HPDE6-E6E7 (cell line): Measurements from ENCODE around the gene ARHGAP28.
A peak's percentile ranks its signal among the peaks of the same experiment; 100 is the strongest.

ENCODE experiments used
- DNase-seq: peaks from one replicate; pipeline ENCODE4 v3.0.0; 2011; ENCODE audit warnings: missing footprints; ENCODE audit errors: extremely low spot score

ARHGAP28 gene

DNA sequence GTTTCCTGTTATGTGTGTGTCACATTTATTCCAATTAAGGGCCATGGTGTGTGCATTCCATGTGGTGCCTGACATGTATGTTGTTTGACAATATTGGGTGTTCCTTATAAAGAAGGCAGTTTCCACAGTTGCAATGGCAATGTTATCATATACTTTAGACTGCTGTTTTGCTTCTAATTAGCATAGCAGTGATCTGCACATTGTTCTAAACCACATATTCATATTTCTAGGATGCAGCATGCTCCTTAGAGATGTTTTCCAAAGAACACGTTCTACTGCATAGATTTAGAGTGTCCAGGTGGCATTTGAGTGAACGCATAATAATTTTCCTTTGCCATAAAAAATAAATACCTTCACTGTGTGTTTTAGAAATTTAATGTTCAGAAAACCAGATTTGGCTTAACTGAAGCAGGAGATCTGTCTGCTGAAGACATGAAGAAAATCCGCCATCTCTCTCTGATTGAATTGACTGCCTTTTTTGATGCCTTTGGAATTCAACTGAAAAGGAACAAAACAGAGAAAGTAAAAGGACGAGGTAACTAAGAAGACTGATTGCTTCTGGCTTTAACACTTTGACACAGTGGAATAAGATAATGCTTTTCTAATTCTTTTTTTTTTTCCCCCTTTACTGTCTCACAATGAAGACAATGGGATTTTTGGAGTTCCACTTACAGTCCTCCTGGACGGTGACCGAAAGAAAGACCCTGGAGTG is 143.7 kb downstream of the ARHGAP28 start:
- no peak for DNase-seq

GRCh38 chr18:6874315-6874714 is 144.8 kb downstream of the ARHGAP28 start:
- DNase-seq = no peak

DNA sequence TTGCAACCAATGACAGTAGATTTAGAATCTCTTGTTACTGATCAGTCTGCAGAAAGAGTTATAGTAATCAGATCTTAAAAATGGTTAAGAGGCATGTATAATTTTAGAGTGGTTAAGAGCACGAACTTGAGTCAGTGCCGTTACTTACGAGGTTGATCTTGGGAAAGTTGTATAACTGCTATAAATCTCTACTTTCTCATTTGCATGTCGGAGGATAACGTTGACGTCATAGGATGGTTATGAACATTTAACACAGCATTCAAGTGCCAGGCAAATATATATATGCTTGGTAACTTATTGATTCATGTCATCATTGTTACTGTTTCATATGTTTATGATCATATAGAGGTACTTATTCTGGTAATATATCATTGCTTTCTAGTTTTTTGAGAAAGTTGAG is 146.2 kb downstream of the ARHGAP28 start:
- DNase-seq = no peak

DNA sequence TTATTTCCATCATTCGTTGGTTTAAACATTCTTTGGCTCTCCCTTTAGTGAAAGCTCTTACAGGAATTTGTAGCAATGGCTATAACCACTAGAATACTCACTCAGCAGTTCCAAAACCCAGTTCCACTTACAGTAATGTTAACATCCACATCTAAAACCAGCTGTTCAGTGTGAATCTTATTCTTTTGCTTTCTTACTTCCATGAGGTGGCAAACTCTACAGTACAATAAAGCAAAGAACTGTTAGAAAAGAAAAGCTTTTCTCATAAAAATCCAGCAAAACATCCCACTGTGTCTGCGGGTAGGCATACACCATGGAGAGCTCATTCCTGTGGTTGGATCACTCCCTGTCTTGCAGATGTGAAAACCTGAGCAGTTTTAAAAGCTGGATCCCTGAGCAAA is 147.1 kb downstream of the ARHGAP28 start:
- DNase-seq = no peak

- DNase-seq = no peak
Observed at GRCh38 chr18:6877288-6877687, 147.8 kb downstream of the ARHGAP28 start.

DNA sequence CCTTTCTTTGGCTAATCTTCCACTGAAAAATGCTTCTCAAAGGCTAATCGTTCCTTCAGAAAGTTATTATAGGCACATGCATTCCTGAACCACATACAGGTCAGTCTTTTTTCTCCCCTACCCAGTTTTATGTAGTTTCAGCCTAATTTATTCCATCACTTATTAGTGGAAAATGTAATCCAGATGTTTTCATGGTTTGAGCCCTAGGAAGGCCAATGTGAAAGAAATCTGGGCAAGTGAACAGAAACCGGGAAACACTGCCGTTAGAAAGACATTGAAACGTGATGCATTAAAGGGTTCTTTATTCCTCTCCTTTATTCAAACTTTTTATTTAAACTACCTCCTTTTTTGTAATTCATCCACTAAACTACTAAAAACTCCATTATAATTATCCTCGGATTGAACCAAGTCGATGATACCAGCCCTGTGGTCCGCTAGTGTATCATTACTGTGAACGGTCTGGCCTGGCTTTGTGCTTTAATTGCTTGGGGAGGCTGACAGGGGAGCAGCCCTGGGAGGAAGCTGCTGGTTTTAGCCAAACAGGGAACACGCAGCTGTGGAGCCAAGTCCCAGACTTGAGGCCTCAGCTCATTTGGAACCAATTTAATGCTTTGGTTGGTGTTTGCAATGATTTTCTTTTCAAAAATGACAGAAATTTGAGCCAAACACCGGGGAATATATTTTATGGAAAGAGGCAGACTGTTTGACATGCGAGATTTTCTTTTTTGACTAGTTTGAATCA is 149.2 kb downstream of the ARHGAP28 start:
- no peak for DNase-seq

DNA sequence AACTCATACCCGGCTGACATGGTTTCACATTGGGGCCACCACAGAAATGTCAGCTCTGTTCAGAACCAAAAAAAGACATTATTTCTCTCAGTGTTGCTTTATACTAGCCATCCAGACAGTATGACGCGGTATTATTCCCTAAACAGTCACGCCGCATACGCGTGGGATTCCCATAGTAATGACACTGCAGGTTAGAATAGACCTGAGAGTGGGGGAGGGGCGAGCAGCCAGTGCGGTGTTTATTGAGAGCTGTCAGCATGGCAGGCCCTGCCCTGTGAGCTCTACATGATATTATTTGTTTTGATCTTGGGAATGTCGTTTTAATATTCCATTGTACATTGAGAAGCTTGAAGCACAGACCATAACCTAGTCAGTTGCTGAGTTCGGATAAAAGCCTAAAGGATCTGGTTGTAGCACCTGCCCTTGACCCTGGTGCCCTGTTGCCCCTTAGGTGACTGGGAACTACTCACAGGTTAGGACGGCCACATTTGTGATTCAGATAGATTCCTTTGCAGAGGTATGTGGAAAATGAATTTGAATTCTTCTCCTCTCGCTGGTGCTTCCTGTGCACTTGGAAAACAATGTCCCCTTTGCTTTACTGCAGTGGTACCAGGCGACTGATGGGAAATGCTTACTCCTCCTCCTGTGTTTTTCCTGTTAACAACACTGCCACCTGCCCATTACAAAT is 150.1 kb downstream of the ARHGAP28 start:
- no peak for DNase-seq

DNA sequence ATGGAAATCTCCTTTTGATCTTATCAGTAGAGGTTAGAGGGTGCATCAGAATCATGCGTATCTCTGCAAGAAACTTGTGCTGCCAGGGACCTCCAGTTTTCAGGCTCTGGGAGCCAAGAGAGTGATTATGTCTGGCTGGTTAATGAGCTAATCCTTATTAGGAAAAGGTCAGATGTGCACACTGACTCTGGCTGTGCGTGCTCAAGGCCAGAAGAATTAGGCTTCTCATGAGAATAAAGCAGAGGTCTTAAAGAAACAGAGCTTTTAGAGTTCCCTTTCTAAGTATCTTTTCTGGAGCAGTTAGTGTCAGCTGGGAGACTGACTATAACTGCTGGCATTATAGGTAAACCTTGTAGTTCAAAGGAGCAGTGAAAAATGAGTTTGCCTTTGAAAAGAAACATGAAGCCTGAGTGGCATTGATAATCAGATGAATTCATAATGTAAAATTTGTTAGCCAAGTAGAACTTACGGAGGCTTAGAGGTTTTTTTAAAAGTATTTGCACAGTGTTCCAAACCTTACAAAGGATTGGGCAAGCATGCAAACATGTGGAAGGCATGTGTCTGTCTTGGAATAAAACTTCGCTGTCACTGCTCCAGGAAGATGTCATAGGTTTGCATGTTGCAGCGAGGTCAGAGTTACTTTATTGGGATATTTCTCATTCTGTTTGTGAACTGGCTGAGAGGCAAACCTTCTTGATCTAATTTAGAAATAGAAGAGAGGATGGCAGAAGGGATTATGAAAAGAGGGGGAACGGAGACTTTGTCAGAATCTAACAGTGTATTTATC is 151.7 kb downstream of the ARHGAP28 start:
- no peak for DNase-seq

DNA sequence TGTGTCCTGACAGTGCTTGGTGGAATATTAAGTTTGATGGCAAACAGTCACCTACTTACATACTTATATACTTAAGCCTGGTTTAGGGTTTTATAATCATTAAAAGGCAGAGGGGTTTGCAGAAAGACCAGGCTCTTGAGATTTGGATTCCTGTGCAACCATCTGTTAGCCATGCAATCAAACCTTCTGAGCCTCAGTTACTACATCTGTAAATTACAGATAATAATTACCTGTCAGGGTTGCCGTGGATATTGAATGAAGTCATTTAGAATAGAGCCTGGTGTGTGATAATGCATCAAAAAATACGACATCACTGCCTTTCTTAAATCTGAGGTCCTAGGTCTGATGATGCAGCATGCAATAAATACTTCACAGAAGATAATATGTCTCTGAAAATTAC is 152.9 kb downstream of the ARHGAP28 start:
- DNase-seq = no peak

DNA sequence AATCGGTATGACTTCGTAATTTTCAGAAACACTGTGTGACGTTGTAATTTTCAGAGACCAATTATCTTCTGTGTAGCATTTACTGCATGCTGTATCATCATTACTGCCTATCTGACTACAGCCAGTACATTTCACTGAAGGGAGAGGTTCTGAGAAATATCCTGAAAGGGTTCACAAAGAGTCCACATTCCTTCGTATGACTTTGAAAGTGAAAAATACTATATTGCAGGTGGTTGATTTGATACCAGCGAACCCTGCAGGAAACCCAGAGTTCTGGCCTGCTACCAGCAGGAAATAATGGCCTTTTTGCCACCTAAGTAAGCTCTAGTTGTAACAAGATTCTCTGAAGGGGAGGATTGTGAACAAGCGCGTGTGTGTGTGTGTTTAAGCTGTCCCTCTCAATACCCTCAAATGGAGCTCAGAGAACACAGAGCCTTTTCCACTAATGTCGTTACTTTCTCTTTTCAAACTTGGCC is 155.5 kb downstream of the ARHGAP28 start:
- no peak for DNase-seq

GRCh38 chr18:6885992-6886796 is 156.7 kb downstream of the ARHGAP28 start:
- peak; percentile 20 for DNase-seq

- no peak for DNase-seq
Observed at GRCh38 chr18:6886797-6887330, 157.3 kb downstream of the ARHGAP28 start.

DNA sequence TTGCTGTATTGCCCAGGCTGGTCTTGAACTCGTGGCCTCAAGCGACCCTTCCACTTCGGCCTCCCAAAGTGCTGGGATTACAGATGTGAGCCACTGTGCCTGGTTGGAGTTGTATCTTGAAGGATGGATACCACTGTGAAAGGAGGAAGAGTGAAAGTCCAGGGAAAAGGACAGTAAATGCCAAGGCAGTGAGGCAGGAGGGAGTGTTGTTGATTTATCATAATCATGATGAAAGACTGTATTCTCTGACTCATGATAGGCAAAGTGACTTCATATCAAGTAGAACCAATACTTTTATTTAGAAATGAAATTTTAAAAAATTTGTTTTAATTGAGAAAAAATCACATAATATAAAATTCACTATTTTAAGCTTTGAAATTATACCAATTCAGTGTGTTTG is 162.3 kb downstream of the ARHGAP28 start:
- DNase-seq = no peak

GRCh38 chr18:6901286-6901926 is 171.9 kb downstream of the ARHGAP28 start:
- no peak for DNase-seq

GRCh38 chr18:6917072-6917471 is 187.6 kb downstream of the ARHGAP28 start:
- no peak for DNase-seq

DNA sequence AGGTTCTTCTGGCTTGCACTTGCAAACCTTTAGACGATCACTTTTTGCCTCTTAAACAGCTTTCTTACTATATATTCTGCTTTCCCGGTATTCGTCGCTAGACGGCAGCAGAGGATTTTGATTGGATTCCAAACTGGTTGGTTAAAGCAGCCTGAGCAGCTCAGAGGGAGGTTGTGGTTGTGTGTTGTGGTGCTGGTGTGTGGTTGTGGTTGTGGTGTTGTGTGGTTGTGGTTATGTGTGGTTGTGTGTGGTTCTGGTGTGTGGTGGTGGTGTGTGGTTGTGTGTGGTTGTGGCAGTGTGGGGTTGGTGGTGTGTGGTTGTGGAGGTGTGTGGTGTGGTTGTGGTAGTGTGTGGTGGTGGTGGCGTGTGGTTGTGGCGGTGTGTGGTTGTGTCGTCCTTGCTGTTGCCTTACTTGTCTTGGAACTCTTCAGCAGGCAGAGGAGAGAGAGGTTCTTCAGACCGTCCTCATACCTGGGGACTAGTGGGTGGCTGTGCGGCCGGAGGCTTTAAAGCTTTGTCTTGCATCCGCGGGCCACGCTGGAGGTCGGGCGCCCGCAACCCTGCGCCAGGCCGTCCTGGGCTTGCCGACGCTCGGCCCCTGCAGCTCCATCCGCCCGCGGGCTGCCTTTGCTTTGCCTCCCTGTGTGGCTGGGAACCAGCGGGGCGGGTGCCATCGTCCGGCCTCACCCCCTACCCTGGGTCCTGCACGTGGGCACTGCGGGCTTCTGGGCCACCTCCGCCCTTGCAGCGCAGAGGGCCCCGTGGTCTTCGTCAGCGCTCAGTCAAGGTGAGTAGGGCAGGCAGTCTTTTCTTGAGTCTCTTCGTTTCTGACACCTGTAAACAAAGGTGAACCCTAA is 190.8 kb downstream of the ARHGAP28 start:
- peak; percentile 9 for DNase-seq

DNA sequence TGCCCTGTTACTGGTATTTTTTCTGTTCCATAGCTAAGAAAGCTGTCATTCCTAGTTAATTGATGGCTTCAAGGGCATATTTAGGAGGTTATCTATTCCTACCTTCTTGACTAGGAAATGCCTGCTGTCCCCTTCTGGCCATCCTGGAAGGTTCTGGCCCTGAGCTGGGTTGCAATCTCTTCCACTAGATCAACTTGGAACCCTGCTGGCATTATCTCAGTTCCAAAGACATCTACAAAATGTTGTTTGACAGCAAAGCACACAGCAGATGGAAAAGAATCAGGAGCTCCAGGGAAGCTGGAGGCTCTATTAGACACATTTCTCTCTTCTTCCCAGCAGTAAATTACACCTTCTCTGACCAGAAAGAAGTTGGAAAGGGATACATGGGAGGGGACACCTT is 192.1 kb downstream of the ARHGAP28 start:
- DNase-seq = no peak

DNA sequence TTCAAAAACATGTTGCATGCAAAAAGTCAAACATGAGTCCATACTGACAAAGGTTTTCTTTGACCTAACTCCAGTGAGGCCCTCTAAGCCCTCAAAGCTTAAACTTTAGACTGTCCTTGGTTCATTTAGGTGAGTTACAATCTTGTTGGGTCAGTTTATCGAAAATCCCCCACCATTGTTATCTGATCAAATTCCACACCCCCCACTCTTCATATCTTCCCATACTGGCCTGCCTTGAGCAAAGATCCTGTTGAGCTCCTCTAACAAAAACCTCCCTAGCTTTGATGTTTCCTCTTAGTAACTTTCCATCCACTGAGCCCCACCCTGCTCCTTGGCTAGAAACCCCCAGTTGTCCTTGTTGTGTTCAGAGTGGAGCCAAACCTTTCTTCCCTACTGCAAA is 193.7 kb downstream of the ARHGAP28 start:
- no peak for DNase-seq

DNA sequence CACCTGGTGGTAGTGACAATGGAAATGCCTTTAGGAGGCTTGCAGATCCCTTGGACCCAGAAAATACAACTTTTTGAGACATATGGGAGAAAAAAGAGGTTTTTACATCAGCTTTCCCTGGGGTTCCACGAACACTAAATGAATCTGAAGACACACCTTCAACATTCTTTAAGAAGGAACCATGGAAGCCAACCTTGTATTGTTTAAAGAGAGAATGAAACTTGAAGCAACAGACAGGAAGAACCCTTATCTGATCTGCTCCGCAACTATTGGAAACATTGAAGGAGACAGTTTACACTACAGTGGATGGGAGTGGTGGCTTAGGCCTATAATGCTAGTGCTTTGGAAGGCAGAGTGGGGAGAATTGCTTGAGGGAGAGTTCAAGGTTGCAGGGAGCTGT is 197.6 kb downstream of the ARHGAP28 start:
- DNase-seq = no peak
